HEK293 (cell line): ENCODE results near the gene MAGI1.

ENCODE experiments used
- CTCF ChIA-PET: fragments of 350-600 bp; formaldehyde crosslinking; extraction: SDS; loops from one replicate; lab custom pipeline; 2021; ENCODE audit warnings: antibody characterized with exemption; lab: Yijun Ruan, JAX
- POLR2A ChIA-PET: fragments of 300-600 bp; formaldehyde crosslinking; extraction: SDS; loops from one replicate; lab custom pipeline; 2020; ENCODE audit warnings: antibody characterized with exemption, inconsistent platforms; lab: Yijun Ruan, JAX
- H3K27ac ChIP-seq: fragments of 200-500 bp; sonication (Bioruptor generic); 2 replicates; pipeline ENCODE4 v1.5.1; 2014; ENCODE audit warnings: low read depth, low read length, control low read depth, inconsistent platforms; ENCODE audit errors: extremely low read depth
- H3K36me3 ChIP-seq, 2 experiments: fragments of 200-500 bp in 1 of 2; sonication (Bioruptor generic) in 1 of 2; 1 replicate in 1 of 2; 2 replicates in 1 of 2; pipeline ENCODE4 v1.5.1; 2014 to 2017; ENCODE audit warnings: inconsistent platforms in 2 of 2, low read length in 2 of 2; ENCODE audit not compliant: control insufficient read depth in 2 of 2, insufficient read depth in 1 of 2
- H3K4me1 ChIP-seq: fragments of 200-500 bp; sonication (Bioruptor generic); 2 replicates; pipeline ENCODE4 v1.5.1; 2014; ENCODE audit warnings: mild to moderate bottlenecking, low read length, inconsistent platforms; ENCODE audit not compliant: control insufficient read depth, insufficient read depth
- H3K4me3 ChIP-seq: 2 replicates; pipeline ENCODE4 v1.5.1; 2011; ENCODE audit warnings: low read depth, mild to moderate bottlenecking, control low read depth, low read length, moderate library complexity
- H3K9me3 ChIP-seq: fragments of 200-500 bp; sonication (Bioruptor generic); 2 replicates; pipeline ENCODE4 v1.5.1; 2014; ENCODE audit warnings: low read depth, low read length, inconsistent platforms; ENCODE audit not compliant: control insufficient read depth, insufficient read depth
- GLI2 ChIP-seq: fragments of 450-650 bp; formaldehyde crosslinking; IDR thresholded peaks from 2 replicates; pipeline ENCODE4; 2017; ENCODE audit warnings: missing biosample characterization, missing genetic modification characterization, low read depth, borderline replicate concordance
- GLIS2 ChIP-seq: fragments of 450-650 bp; formaldehyde crosslinking; IDR thresholded peaks from 2 replicates; pipeline ENCODE4 v1.5.1; 2016; ENCODE audit warnings: missing biosample characterization, missing genetic modification characterization
- MZF1 ChIP-seq: fragments of 450-650 bp; formaldehyde crosslinking; IDR thresholded peaks from 2 replicates; pipeline ENCODE4 v1.5.1; 2017; ENCODE audit warnings: missing biosample characterization, missing genetic modification characterization, borderline replicate concordance
- YY2 ChIP-seq: fragments of 450-650 bp; formaldehyde crosslinking; IDR thresholded peaks from 2 replicates; pipeline ENCODE4 v1.5.1; 2016; ENCODE audit warnings: missing biosample characterization, missing genetic modification characterization
- ZBTB11 ChIP-seq: fragments of 450-650 bp; formaldehyde crosslinking; conservative IDR thresholded peaks from 2 replicates; pipeline ENCODE4 v1.5.1; 2016; ENCODE audit warnings: low read depth, missing biosample characterization, missing genetic modification characterization
- ZBTB20 ChIP-seq: fragments of 450-650 bp; formaldehyde crosslinking; IDR thresholded peaks from 2 replicates; pipeline ENCODE4 v1.5.1; 2016; ENCODE audit warnings: missing biosample characterization, missing genetic modification characterization
- ZBTB7A ChIP-seq: fragments of 450-650 bp; formaldehyde crosslinking; IDR thresholded peaks from 2 replicates; pipeline ENCODE4 v1.5.1; 2016; ENCODE audit warnings: low read depth, missing biosample characterization, missing genetic modification characterization
- ZBTB8A ChIP-seq: fragments of 450-650 bp; formaldehyde crosslinking; IDR thresholded peaks from 2 replicates; pipeline ENCODE4 v1.5.1; 2016; ENCODE audit warnings: missing biosample characterization, missing genetic modification characterization
- ZFHX2 ChIP-seq: fragments of 450-650 bp; formaldehyde crosslinking; conservative IDR thresholded peaks from 2 replicates; pipeline ENCODE4 v1.5.1; 2016; ENCODE audit warnings: missing biosample characterization, missing genetic modification characterization
- ZFP69B ChIP-seq: fragments of 450-650 bp; formaldehyde crosslinking; IDR thresholded peaks from 2 replicates; pipeline ENCODE4 v1.5.1; 2016; ENCODE audit warnings: missing biosample characterization, missing genetic modification characterization
- ZNF214 ChIP-seq: fragments of 450-650 bp; formaldehyde crosslinking; IDR thresholded peaks from 2 replicates; pipeline ENCODE4 v1.5.1; 2017; ENCODE audit warnings: missing biosample characterization, mild to moderate bottlenecking, missing genetic modification characterization, borderline replicate concordance
- ZNF248 ChIP-seq: fragments of 450-650 bp; formaldehyde crosslinking; IDR thresholded peaks from 2 replicates; pipeline ENCODE4 v1.5.1; 2017; ENCODE audit warnings: missing biosample characterization, missing genetic modification characterization
- ZNF335 ChIP-seq: fragments of 450-650 bp; formaldehyde crosslinking; conservative IDR thresholded peaks from 2 replicates; pipeline ENCODE4 v1.5.1; 2016; ENCODE audit warnings: missing biosample characterization, missing genetic modification characterization
- ZNF366 ChIP-seq: fragments of 450-650 bp; formaldehyde crosslinking; conservative IDR thresholded peaks from 2 replicates; pipeline ENCODE4 v1.5.1; 2016; ENCODE audit warnings: missing biosample characterization, missing genetic modification characterization
- ZNF391 ChIP-seq: fragments of 450-650 bp; formaldehyde crosslinking; IDR thresholded peaks from 2 replicates; pipeline ENCODE4 v1.5.1; 2016; ENCODE audit warnings: low read depth, missing biosample characterization, missing genetic modification characterization, borderline replicate concordance
- ZNF560 ChIP-seq: fragments of 450-650 bp; formaldehyde crosslinking; IDR thresholded peaks from 2 replicates; pipeline ENCODE4 v1.5.1; 2017; ENCODE audit warnings: missing biosample characterization, missing genetic modification characterization, borderline replicate concordance
- ZNF600 ChIP-seq: fragments of 450-650 bp; formaldehyde crosslinking; IDR thresholded peaks from 2 replicates; pipeline ENCODE4 v1.5.1; 2016; ENCODE audit warnings: missing biosample characterization, missing genetic modification characterization
- ZNF610 ChIP-seq: fragments of 450-650 bp; formaldehyde crosslinking; IDR thresholded peaks from 2 replicates; pipeline ENCODE4 v1.5.1; 2016; ENCODE audit warnings: missing biosample characterization, missing genetic modification characterization, borderline replicate concordance
- ZNF792 ChIP-seq: fragments of 450-650 bp; formaldehyde crosslinking; IDR thresholded peaks from 2 replicates; pipeline ENCODE4 v1.5.1; 2016; ENCODE audit warnings: missing biosample characterization, missing genetic modification characterization
- ZNF837 ChIP-seq: fragments of 450-650 bp; formaldehyde crosslinking; IDR thresholded peaks from 2 replicates; pipeline ENCODE4 v1.5.1; 2016; ENCODE audit warnings: missing biosample characterization, missing genetic modification characterization
- TF ChIP-seq, protein P1 (sequence below): fragments of 450-650 bp; formaldehyde crosslinking; IDR thresholded peaks from 2 replicates; pipeline ENCODE4 v1.5.1; 2016; ENCODE audit warnings: missing biosample characterization, missing genetic modification characterization
- TF ChIP-seq, protein P2 (sequence below): fragments of 450-650 bp; formaldehyde crosslinking; IDR thresholded peaks from 2 replicates; pipeline ENCODE4 v1.5.1; 2017; ENCODE audit warnings: missing biosample characterization, missing genetic modification characterization
- TF ChIP-seq, protein P3 (sequence below): fragments of 450-650 bp; formaldehyde crosslinking; optimal IDR thresholded peaks from 2 replicates; pipeline ENCODE3; 2016; ENCODE audit warnings: missing biosample characterization, mild to moderate bottlenecking, missing genetic modification characterization

Gene MAGI1

GRCh38 chr3:66039590-66039887, 821 bp upstream of the MAGI1 start:
- peak; percentile 63 for TF ChIP-seq ZNF335 (tag by site-specific recombination)
- no peak for TF ChIP-seq ZNF837 (tag by site-specific recombination)
- peak; percentile 33; the same call in 1 of the 2 replicates for TF ChIP-seq ZBTB20 (tag by site-specific recombination)
- TF ChIP-seq ZBTB11 (tag by site-specific recombination), result 0 out of 2 replicates have a peak, but pooled peaks have one; percentile 9
- no peak for TF ChIP-seq ZNF391 (tag by site-specific recombination)
- no peak for TF ChIP-seq GLI2 (tag by site-specific recombination)
- TF ChIP-seq ZNF560, result no peak
- 0 out of 2 replicates have a peak, but pooled peaks have one; percentile 21 for TF ChIP-seq ZFHX2 (tag by site-specific recombination)
- Histone ChIP-seq H3K36me3 (no peaks in the 10 kb centered on the region), H3K9me3 (no peaks in the 10 kb centered on the region), H3K4me3 (peak overlapping the region; percentile 60), H3K27ac (peak overlapping the region; percentile 82; the same call in 1 of the 2 replicates), H3K4me1 (no peaks in the 10 kb centered on the region)
- ChIA-PET CTCF (no interaction called here), POLR2A (no interaction called here)

DNA sequence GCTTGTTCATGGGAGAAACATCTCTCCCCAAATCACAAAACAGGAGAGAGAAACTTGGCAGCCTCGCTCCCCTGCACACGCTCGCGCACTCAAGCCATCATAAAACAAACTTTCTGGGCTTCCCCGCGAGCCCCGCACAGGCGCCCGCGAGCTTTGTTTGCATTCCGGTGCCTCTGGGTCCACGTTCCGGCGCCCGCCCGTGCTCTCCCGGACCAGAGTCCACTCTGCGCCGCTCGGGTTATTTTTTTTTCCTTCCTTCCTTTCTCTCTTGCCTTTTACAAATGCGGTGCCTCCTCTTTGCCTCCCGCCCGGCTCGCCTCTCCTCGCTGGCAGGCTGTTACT, 363 bp downstream of the MAGI1 start:
- POLR2A ChIA-PET, result interaction anchor here (1.0 kb wide), 1 partner anchor 9 kb away, joined by 3 read pairs; no protein-coding TSS in a partner anchor

More for the DNA sequence above, 363 bp downstream of the MAGI1 start:
- Histone ChIP-seq H3K9me3 (no peaks in the 10 kb centered on the region), H3K27ac (peak overlapping the region; percentile 82), H3K4me1 (no peaks in the 10 kb centered on the region), H3K4me3 (peak overlapping the region; percentile 60), H3K36me3 (no peaks in the 10 kb centered on the region)
- CTCF ChIA-PET, result no interaction called here
- TF ChIP-seq, protein P1, sequence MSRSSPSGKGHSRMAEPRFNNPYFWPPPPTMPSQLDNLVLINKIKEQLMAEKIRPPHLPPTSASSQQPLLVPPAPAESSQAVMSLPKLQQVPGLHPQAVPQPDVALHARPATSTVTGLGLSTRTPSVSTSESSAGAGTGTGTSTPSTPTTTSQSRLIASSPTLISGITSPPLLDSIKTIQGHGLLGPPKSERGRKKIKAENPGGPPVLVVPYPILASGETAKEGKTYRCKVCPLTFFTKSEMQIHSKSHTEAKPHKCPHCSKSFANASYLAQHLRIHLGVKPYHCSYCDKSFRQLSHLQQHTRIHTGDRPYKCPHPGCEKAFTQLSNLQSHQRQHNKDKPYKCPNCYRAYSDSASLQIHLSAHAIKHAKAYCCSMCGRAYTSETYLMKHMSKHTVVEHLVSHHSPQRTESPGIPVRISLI (tag by site-specific recombination), result peak; percentile 20; the same call in 1 of the 2 replicates
- TF ChIP-seq YY2 (tag by site-specific recombination) (no peak), ZNF600 (peak; percentile 59; the same call in 1 of the 2 replicates), ZNF248 (tag by site-specific recombination) (no peak), ZNF366 (tag by site-specific recombination) (peak; percentile 77; the same call in 1 of the 2 replicates), GLIS2 (tag by site-specific recombination) (0 out of 2 replicates have a peak, but pooled peaks have one; percentile 1), ZBTB8A (tag by site-specific recombination) (peak; percentile 88), ZNF792 (tag by site-specific recombination) (no peak), ZBTB11 (tag by site-specific recombination) (peak; percentile 86), MZF1 (tag by site-specific recombination) (no peak), ZNF335 (tag by site-specific recombination) (peak; percentile 55), ZNF214 (no peak), ZFP69B (tag by site-specific recombination) (0 out of 2 replicates have a peak, but pooled peaks have one; percentile 10), ZBTB7A (tag by site-specific recombination) (no peak), ZNF610 (no peak)
- TF ChIP-seq, protein P2, sequence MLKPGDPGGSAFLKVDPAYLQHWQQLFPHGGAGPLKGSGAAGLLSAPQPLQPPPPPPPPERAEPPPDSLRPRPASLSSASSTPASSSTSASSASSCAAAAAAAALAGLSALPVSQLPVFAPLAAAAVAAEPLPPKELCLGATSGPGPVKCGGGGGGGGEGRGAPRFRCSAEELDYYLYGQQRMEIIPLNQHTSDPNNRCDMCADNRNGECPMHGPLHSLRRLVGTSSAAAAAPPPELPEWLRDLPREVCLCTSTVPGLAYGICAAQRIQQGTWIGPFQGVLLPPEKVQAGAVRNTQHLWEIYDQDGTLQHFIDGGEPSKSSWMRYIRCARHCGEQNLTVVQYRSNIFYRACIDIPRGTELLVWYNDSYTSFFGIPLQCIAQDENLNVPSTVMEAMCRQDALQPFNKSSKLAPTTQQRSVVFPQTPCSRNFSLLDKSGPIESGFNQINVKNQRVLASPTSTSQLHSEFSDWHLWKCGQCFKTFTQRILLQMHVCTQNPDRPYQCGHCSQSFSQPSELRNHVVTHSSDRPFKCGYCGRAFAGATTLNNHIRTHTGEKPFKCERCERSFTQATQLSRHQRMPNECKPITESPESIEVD (tag by site-specific recombination), result no peak
- TF ChIP-seq, protein P3, sequence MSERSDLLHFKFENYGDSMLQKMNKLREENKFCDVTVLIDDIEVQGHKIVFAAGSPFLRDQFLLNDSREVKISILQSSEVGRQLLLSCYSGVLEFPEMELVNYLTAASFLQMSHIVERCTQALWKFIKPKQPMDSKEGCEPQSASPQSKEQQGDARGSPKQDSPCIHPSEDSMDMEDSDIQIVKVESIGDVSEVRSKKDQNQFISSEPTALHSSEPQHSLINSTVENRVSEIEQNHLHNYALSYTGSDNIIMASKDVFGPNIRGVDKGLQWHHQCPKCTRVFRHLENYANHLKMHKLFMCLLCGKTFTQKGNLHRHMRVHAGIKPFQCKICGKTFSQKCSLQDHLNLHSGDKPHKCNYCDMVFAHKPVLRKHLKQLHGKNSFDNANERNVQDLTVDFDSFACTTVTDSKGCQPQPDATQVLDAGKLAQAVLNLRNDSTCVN (tag by site-specific recombination), result peak; percentile 55
